Stimulated activated CD4-positive, alpha-beta T cell treated with anti-CD3 and anti-CD28 coated beads, Interleukin-15, amount 100 ng/mL, for 1 hour (primary cell): ENCODE results near the gene LDB1.
A peak's percentile ranks its signal among the peaks of the same experiment; 100 is the strongest.

Experiments
- DNase-seq, 2 donors: peaks; one replicate each; pipeline ENCODE4 v3.0.0-alpha.2; 2020; ENCODE audit warnings: low read depth in 1 of 2, low spot score in 1 of 2

LDB1 gene

DNA sequence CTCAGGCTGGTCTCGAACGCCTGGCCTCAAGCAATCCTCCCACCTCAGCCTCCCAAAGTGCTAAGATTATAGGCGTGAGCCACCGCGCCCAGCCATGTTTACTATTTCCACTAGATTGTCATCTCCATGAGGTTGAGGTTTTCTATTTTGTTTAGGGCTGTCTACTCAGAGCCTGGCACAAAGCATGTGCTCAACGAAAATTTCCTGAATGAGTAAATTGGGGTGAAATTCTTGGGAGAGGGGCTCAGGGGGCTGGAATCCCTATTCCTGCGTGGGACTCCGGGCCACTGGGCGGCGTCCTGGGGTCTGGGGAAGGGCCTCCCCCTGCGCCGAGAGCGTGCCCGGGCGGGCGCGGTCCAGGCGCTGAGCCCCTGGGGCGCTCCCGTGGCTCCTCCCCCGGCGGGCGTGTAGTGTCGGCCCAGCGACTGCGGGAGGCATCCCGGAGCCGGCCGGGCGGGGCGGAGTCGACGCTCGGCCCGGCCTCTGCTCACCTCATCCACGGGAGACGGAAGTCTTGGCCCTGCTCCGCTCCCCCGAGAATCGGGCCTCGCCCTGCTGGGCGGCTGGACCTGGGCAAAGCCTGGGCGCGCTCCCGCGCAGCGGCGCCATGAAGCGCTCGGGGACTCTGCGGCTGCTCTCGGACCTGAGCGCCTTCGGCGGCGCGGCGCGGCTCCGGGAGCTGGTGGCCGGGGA lies 55.2 kb downstream of the LDB1 start, which contains the start of gene HPS6:
TSS of gene HPS6 (plus strand) at position 482 of the 693 bp plus-strand sequence. CDS start at position 608, 126 bp downstream.
- DNase-seq: peak; percentile 73 to 85

DNA sequence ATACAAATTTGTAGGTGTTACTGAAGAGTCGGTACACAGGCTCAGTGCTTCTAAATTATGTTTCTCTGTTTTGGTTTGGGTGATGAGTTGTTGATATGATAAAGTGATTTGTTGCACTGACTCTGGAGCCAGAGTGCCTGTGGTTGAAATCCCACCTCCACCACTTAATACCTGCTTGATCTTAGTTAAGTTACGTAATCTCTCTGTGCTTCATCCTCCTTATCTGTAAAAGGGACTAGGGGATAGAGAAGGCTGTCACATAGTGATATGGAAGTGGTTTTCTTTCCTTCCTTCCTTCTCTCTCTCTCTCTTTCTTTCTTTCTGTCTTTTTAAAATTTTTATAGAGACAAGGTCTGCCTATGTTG lies 55.7 kb downstream of the LDB1 start:
- DNase-seq: no peak

DNA sequence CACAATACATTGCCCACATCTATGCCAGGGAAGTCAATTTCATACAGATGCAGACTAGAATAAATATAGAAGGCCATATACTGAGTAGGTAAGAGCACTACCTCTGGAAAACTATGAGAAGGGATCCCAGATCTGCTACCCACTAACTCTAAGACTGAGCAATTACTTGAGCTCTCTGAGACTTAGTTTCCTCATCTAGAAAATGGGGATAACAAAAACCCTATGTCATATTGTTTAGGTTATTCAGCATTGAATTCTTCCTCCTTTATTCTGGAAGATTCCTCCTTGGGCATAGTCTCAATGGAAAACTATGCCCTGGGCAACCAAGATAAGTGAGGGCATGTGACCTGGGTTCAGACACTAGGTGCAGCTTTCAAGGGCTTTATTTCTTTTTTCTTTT lies 60.2 kb downstream of the LDB1 start:
- no peak for DNase-seq
